Fibroblast of lung (primary cell): ENCODE results near the gene NLRP1. TPM values are rescaled to one million over a fixed set of nuclear protein-coding genes. Genes with fewer than 3 reads are reported as not detected.

Source experiments
- DNase-seq, 2 donors: peaks; one replicate each; pipeline versions ENCODE4 v3.0.0 to v3.0.0-alpha.2; 2010; ENCODE audit warnings: low read depth in 2 of 2
- H2AFZ ChIP-seq: 2 replicates; pipeline ENCODE4 v1.5.1; 2012; ENCODE audit warnings: low read length, control low read depth, inconsistent platforms
- H3K27ac ChIP-seq: 2 replicates; pipeline ENCODE4 v1.5.1; 2011; ENCODE audit warnings: low read length, control low read depth; ENCODE audit not compliant: insufficient read depth
- H3K27me3 ChIP-seq: 2 replicates; pipeline ENCODE4 v1.5.1; 2011; ENCODE audit warnings: mild to moderate bottlenecking, low read length; ENCODE audit not compliant: control insufficient read depth, insufficient read depth
- H3K36me3 ChIP-seq: 2 replicates; pipeline ENCODE4 v1.5.1; 2011; ENCODE audit warnings: low read length; ENCODE audit not compliant: control insufficient read depth, insufficient read depth
- H3K4me1 ChIP-seq: 2 replicates; pipeline ENCODE4 v1.5.1; 2011; ENCODE audit warnings: low read length; ENCODE audit not compliant: control insufficient read depth, insufficient read depth; ENCODE audit errors: extremely low read depth
- H3K4me2 ChIP-seq: 2 replicates; pipeline ENCODE4 v1.5.1; 2011; ENCODE audit warnings: low read length, control low read depth; ENCODE audit not compliant: insufficient read depth; ENCODE audit errors: extremely low read depth
- H3K4me3 ChIP-seq, 4 experiments: fragments of 200-600 bp in 1 of 4; sonication (generic) in 1 of 4; replicated peaks in 1 of 4; 2 replicates each; pipeline ENCODE4 v1.5.1; 2011 to 2016; ENCODE audit warnings: low read length in 4 of 4, low read depth in 3 of 4, mild to moderate bottlenecking in 3 of 4, control low read depth in 2 of 4, inconsistent platforms in 1 of 4, mixed read lengths in 1 of 4; ENCODE audit not compliant: insufficient read depth in 1 of 4; ENCODE audit errors: control extremely low read depth in 1 of 4
- H3K79me2 ChIP-seq: 2 replicates; pipeline ENCODE4 v1.5.1; 2012; ENCODE audit warnings: mild to moderate bottlenecking, low read length, inconsistent platforms; ENCODE audit not compliant: control insufficient read depth, insufficient read depth
- H3K9ac ChIP-seq: 2 replicates; pipeline ENCODE4 v1.5.1; 2011; ENCODE audit warnings: mild to moderate bottlenecking, low read length, control low read depth; ENCODE audit not compliant: insufficient read depth
- H3K9me3 ChIP-seq: 2 replicates; pipeline ENCODE4 v1.5.1; 2012; ENCODE audit warnings: low read depth, low read length; ENCODE audit not compliant: control insufficient read depth, insufficient read depth
- H4K20me1 ChIP-seq: 2 replicates; pipeline ENCODE4 v1.5.1; 2011; ENCODE audit warnings: low read length; ENCODE audit not compliant: control insufficient read depth, insufficient read depth; ENCODE audit errors: extremely low read depth
- EZH2 ChIP-seq: IDR thresholded peaks from 2 replicates; pipeline ENCODE4 v1.5.1; 2012; ENCODE audit warnings: low read length, control low read depth, mild to moderate bottlenecking; ENCODE audit errors: missing control alignments
- polyA plus RNA-seq, 2 donors: library from polyadenylated mRNA; depleted of rRNA in 1 of 2; stranded (reverse) in 1 of 2; unstranded in 1 of 2; fragments of >200 nt; gene quantifications; 2 replicates each; pipeline ENCODE4 v1.2.1, GENCODE V29; 2011 to 2012; ENCODE audit warnings: missing spikeins in 1 of 2
- total RNA-seq: library from RNA; depleted of rRNA; stranded (reverse); fragments of >200 nt; gene quantifications from 2 replicates; pipeline ENCODE4 v1.2.1, GENCODE V29; 2014
- TF ChIP-seq, protein P1 (sequence below), 2 donors: IDR thresholded peaks in 1 of 2; conservative IDR thresholded peaks in 1 of 2; 1 replicate in 1 of 2; 2 replicates in 1 of 2; pipeline ENCODE4 v1.5.1; 2011 to 2012; ENCODE audit warnings: low read length in 2 of 2, control low read depth in 1 of 2, inconsistent platforms in 1 of 2, low read depth in 1 of 2, mild to moderate bottlenecking in 1 of 2

Gene NLRP1
- total and polyA plus RNA-seq, 2 donors (not counting 1 experiment from before 2014, with no cell fraction given), result 22.1 to 23.1 TPM

DNA sequence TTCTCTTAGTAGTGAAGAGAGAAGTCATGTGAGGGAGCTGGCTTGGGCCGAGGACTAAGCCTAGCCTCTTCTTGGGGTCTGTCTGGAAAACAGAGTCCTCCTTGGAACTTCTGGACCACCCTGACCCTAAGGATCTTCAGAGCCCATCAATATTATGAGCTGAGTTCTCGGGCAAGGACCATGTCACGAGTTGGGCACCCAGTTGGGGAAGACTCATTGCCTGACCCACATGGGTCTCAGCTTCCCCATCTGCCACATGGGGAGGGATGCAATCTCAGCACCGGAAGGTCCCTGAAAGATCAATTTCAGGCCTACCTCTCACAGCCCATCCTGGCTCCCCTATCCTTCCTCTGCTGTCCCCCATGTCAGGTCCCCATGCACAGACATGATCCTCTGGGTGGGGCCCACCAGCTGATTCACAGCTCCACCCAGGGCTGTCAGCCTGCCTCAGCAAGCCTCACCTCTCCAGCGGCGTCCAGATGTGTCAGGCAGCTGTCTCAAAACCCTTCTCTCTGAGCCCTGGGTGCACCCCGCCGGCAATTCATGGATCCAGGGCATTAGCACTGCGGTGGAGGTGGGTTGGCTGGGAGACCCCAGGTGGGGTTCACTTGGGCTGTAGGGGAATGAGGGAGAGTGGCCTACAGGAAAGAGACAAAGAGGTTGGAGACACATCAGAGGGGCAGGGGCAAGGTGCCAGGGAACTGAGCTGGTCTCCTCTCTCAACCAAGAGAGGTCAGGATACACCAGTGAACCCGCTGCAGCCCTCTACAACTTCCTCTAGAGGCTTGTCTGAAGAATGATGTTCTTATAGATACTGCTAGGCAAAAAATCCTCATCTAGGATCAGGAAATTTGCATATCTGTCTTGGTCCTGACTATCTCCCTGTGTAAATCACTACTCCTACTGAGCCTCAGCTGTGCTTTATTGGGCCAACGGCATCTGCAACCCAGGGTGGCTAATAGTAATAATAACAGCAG is 1.8 kb downstream of the NLRP1 start:
- no peak overlapping the region for H3K27ac ChIP-seq
- H3K4me2 ChIP-seq, result peak overlapping the region; percentile 88
- H3K9me3 ChIP-seq, result no peaks in the 10 kb centered on the region
- peaks cover 6% of the 10 kb centered on the region for H3K79me2 ChIP-seq
- TF ChIP-seq, protein P1, sequence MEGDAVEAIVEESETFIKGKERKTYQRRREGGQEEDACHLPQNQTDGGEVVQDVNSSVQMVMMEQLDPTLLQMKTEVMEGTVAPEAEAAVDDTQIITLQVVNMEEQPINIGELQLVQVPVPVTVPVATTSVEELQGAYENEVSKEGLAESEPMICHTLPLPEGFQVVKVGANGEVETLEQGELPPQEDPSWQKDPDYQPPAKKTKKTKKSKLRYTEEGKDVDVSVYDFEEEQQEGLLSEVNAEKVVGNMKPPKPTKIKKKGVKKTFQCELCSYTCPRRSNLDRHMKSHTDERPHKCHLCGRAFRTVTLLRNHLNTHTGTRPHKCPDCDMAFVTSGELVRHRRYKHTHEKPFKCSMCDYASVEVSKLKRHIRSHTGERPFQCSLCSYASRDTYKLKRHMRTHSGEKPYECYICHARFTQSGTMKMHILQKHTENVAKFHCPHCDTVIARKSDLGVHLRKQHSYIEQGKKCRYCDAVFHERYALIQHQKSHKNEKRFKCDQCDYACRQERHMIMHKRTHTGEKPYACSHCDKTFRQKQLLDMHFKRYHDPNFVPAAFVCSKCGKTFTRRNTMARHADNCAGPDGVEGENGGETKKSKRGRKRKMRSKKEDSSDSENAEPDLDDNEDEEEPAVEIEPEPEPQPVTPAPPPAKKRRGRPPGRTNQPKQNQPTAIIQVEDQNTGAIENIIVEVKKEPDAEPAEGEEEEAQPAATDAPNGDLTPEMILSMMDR (conservative IDR thresholded peaks at IDR 0.05 in 1 of 2, IDR thresholded peaks at IDR 0.05 in 1 of 2; ENCODE audit: low read depth in 1 of 2, low read length in 2 of 2), result no peak
- TF ChIP-seq EZH2, result no peak
- H3K36me3 ChIP-seq, result peaks cover 4% of the 10 kb centered on the region
- H4K20me1 ChIP-seq, result no peaks in the 10 kb centered on the region
- no peak for DNase-seq
- H3K27me3 ChIP-seq, result no peaks in the 10 kb centered on the region
- no peak overlapping the region for H3K9ac ChIP-seq
- no peak overlapping the region for H2AFZ ChIP-seq
- peak overlapping the region in 3 of 4 experiments; percentile 11 to 71 (median 60) for H3K4me3 ChIP-seq
- peaks cover 16% of the 10 kb centered on the region for H3K4me1 ChIP-seq

GRCh38 chr17:5581655-5582054 is 2.7 kb downstream of the NLRP1 start:
- H2AFZ ChIP-seq, result no peak overlapping the region
- no peak for DNase-seq
- no peak for TF ChIP-seq EZH2
- H3K4me2 ChIP-seq, result no peak overlapping the region
- H3K27ac ChIP-seq, result no peak overlapping the region
- no peak overlapping the region for H3K9ac ChIP-seq
- H3K4me3 ChIP-seq, result no peak overlapping the region
- H3K4me1 ChIP-seq, result peaks cover 16% of the 10 kb centered on the region
- peaks cover 4% of the 10 kb centered on the region for H3K36me3 ChIP-seq
- H3K9me3 ChIP-seq, result no peaks in the 10 kb centered on the region
- no peaks in the 10 kb centered on the region for H4K20me1 ChIP-seq
- H3K27me3 ChIP-seq, result no peaks in the 10 kb centered on the region
- peaks cover 6% of the 10 kb centered on the region for H3K79me2 ChIP-seq

DNA sequence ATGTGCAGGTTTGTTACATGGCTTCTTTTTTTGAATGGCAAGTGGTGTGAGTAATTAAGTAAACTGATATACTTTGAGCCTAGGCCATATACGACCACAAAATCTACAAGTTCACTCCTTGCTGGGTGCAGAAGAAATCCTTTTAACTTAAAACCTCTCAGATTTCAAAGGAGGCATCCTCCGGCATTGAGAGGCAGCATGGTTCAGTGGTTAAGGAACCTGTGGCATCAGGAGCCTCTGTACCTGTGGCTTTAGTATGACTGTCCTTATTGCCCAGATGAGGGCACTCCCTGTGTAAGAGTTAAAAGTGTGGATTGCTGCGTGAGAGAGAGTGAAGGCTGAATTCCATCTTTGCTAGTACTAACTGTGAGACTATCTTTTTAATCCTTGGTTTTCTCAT is 3.3 kb downstream of the NLRP1 start:
- H2AFZ ChIP-seq, result no peak overlapping the region
- peaks cover 4% of the 10 kb centered on the region for H3K36me3 ChIP-seq
- no peak for DNase-seq
- peaks cover 6% of the 10 kb centered on the region for H3K79me2 ChIP-seq
- no peaks in the 10 kb centered on the region for H3K9me3 ChIP-seq
- H4K20me1 ChIP-seq, result no peaks in the 10 kb centered on the region
- no peak overlapping the region for H3K4me2 ChIP-seq
- H3K27me3 ChIP-seq, result no peaks in the 10 kb centered on the region
- H3K4me3 ChIP-seq, result no peak overlapping the region
- TF ChIP-seq, protein P1 (conservative IDR thresholded peaks at IDR 0.05 in 1 of 2, IDR thresholded peaks at IDR 0.05 in 1 of 2; ENCODE audit: low read depth in 1 of 2, low read length in 2 of 2), result no peak
- no peak for TF ChIP-seq EZH2
- H3K9ac ChIP-seq, result no peak overlapping the region
- peaks cover 13% of the 10 kb centered on the region for H3K4me1 ChIP-seq
- H3K27ac ChIP-seq, result no peak overlapping the region
